DOHH2 (cell line): ENCODE measurements around the gene WHRN.
A peak's percentile ranks its signal among the peaks of the same experiment; 100 is the strongest.

ENCODE experiments used
- H3F3A ChIP-seq: fragments of 200-600 bp; sonication (generic), shearing (Covaris generic); 2 replicates; pipeline ENCODE4 v1.6.0; 2016; ENCODE audit warnings: antibody characterized with exemption, mild to moderate bottlenecking; ENCODE audit not compliant: control insufficient read depth, insufficient read depth
- H3K27ac ChIP-seq: fragments of 200-600 bp; sonication (generic); 2 replicates; pipeline ENCODE4 v1.5.1; 2014; ENCODE audit warnings: low read depth, mild to moderate bottlenecking, low read length, moderate library complexity
- H3K27me3 ChIP-seq: fragments of 200-600 bp; sonication (generic); 2 replicates; pipeline ENCODE4 v1.6.1; 2014; ENCODE audit warnings: mild to moderate bottlenecking, low read length, mixed read lengths; ENCODE audit not compliant: control insufficient read depth
- H3K36me3 ChIP-seq: fragments of 200-600 bp; sonication (generic); 2 replicates; pipeline ENCODE4 v1.6.1; 2014; ENCODE audit warnings: mild to moderate bottlenecking, low read length, moderate library complexity, mixed read lengths; ENCODE audit not compliant: control insufficient read depth
- H3K4me1 ChIP-seq: fragments of 200-600 bp; sonication (generic); 2 replicates; pipeline ENCODE4 v1.6.1; 2014; ENCODE audit warnings: mild to moderate bottlenecking, low read length, mixed read lengths; ENCODE audit not compliant: control insufficient read depth
- H3K4me2 ChIP-seq: fragments of 200-600 bp; sonication (generic); 2 replicates; pipeline ENCODE4 v1.6.0; 2014; ENCODE audit warnings: mild to moderate bottlenecking, low read length, moderate library complexity
- H3K4me3 ChIP-seq: fragments of 200-600 bp; sonication (generic); 2 replicates; pipeline ENCODE4 v1.5.1; 2014; ENCODE audit warnings: mild to moderate bottlenecking, low read length, mixed read lengths
- H3K79me2 ChIP-seq: fragments of 200-600 bp; sonication (generic); 2 replicates; pipeline ENCODE4 v1.6.1; 2014; ENCODE audit warnings: mild to moderate bottlenecking, low read length, mixed read lengths; ENCODE audit not compliant: control insufficient read depth
- H3K9me2 ChIP-seq: fragments of 200-600 bp; sonication (generic); replicated peaks from 2 replicates; pipeline ENCODE4 v1.6.1; 2014; ENCODE audit warnings: mild to moderate bottlenecking, low read length, mixed read lengths; ENCODE audit not compliant: control insufficient read depth
- H3K9me3 ChIP-seq: fragments of 200-600 bp; sonication (generic); 2 replicates; pipeline ENCODE4 v1.6.1; 2014; ENCODE audit warnings: antibody characterized with exemption, low read length, mixed read lengths; ENCODE audit not compliant: control insufficient read depth, insufficient read depth
- H4K20me1 ChIP-seq: fragments of 200-600 bp; sonication (generic); 2 replicates; pipeline ENCODE4 v1.6.0; 2014; ENCODE audit warnings: low read depth, mild to moderate bottlenecking, antibody characterized with exemption, low read length, moderate library complexity; ENCODE audit not compliant: control insufficient read depth, insufficient read depth
- EZH2phosphoT487 ChIP-seq: fragments of 200-600 bp; sonication (generic); IDR thresholded peaks from 2 replicates; pipeline ENCODE4 v1.6.1; 2017; ENCODE audit warnings: borderline replicate concordance, mild to moderate bottlenecking, antibody characterized with exemption, low read length, moderate library complexity, mixed read lengths
- TF ChIP-seq, protein P1 (sequence below): fragments of 200-600 bp; sonication (generic); IDR thresholded peaks from one replicate; pipeline ENCODE4 v1.5.1; 2014; ENCODE audit warnings: antibody characterized with exemption, mild to moderate bottlenecking, low read depth, low read length; ENCODE audit not compliant: poor library complexity, severe bottlenecking

Gene WHRN

DNA sequence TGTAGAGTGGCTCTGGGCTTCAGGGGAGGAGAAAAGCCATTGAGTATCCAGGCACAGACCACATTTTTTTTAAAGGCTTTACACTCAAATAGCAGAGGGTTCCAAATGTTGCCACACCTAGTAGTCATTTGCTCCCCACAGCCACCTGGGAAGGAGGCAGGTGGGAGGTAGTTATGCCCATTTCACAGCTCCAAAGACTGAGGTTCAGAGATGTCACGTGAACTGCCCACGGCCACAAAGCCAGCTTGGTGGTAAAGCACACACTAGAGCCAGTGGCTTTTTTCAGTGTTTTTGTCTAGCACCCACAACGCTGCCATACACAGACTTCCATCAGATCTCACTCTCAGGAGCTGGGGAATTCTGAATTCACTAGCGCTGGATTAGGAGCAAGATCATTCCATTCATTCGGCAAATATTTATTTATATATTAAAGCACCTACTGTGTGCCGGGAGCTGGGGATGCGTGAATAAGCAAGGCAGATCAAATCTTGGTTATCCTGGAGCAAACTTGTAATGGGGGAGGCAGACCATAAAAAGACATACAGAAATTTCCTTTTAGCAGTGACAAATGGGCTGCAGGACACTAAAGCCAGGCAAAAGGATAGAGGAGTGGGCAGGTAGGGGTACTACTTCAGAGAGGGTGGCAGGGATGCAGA lies 7.4 kb downstream of the WHRN start:
- Histone ChIP-seq H3K27me3 (peaks cover 43% of the 10 kb centered on the region), H3K79me2 (no peaks in the 10 kb centered on the region)
- TF ChIP-seq EZH2phosphoT487: no peak
- TF ChIP-seq, protein P1, sequence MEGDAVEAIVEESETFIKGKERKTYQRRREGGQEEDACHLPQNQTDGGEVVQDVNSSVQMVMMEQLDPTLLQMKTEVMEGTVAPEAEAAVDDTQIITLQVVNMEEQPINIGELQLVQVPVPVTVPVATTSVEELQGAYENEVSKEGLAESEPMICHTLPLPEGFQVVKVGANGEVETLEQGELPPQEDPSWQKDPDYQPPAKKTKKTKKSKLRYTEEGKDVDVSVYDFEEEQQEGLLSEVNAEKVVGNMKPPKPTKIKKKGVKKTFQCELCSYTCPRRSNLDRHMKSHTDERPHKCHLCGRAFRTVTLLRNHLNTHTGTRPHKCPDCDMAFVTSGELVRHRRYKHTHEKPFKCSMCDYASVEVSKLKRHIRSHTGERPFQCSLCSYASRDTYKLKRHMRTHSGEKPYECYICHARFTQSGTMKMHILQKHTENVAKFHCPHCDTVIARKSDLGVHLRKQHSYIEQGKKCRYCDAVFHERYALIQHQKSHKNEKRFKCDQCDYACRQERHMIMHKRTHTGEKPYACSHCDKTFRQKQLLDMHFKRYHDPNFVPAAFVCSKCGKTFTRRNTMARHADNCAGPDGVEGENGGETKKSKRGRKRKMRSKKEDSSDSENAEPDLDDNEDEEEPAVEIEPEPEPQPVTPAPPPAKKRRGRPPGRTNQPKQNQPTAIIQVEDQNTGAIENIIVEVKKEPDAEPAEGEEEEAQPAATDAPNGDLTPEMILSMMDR: no peak

DNA sequence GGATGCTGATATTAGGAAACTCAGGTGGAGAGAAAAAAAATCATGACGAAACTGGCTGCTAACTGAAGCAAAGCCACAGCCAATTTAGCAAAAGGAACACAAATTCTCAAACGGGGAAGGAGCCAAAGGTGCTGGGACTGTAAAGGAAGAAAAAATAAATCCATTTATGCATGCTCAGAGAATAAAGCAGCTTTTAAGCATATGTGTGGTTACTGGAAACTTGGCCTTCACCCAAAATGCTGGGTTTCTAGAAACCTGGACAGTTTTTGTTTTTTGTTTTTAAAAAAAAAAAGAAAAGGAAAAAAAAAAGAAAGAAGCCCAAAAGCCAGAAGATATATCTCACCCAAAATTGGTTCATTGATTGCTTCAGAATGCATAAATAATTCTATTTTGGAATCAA lies 8.0 kb downstream of the WHRN start:
- Histone ChIP-seq H3K27me3 (peaks cover 39% of the 10 kb centered on the region), H4K20me1 (no peaks in the 10 kb centered on the region), H3F3A (no peaks in the 10 kb centered on the region), H3K9me3 (no peaks in the 10 kb centered on the region), H3K4me1 (peaks cover 13% of the 10 kb centered on the region), H3K27ac (no peak overlapping the region), H3K9me2 (no peaks in the 10 kb centered on the region), H3K36me3 (no peaks in the 10 kb centered on the region), H3K4me2 (0 out of 2 replicates have a peak overlapping the region, but pooled peaks have one; percentile 0), H3K4me3 (no peak overlapping the region), H3K79me2 (no peaks in the 10 kb centered on the region)
- TF ChIP-seq EZH2phosphoT487: no peak
- TF ChIP-seq, protein P1: no peak

More for the DNA sequence above, 7.4 kb downstream of the WHRN start:
- Histone ChIP-seq H3K27ac (no peak overlapping the region), H3K9me2 (no peaks in the 10 kb centered on the region), H3K36me3 (no peaks in the 10 kb centered on the region), H3K9me3 (no peaks in the 10 kb centered on the region), H3K4me3 (no peak overlapping the region), H3K4me2 (no peak overlapping the region), H3F3A (0 out of 2 replicates have a peak, but pooled peaks cover 2% of the 10 kb centered on the region), H3K4me1 (peaks cover 17% of the 10 kb centered on the region), H4K20me1 (no peaks in the 10 kb centered on the region)

DNA sequence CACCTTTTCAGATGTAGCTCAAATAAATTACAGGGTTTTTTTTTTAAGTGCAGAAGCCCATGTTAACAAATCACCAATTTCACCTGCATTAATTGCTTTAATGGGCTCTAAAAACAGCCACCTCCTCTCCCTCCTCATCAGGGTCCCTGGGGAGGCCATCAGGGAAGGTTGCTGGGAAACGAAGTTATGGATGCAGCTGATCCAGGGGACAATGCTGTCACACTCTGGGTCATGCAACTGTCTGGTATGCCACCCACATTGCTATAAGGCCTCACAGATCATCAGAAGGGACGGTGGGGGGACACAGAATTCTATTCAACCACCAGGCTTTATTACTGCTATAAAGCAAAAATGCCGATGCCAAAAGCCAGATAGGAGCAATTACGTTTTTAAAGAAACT lies 9.3 kb downstream of the WHRN start:
- H3F3A ChIP-seq: no peaks in the 10 kb centered on the region
- no peaks in the 10 kb centered on the region for H3K79me2 ChIP-seq
- no peak overlapping the region for H3K4me2 ChIP-seq
- H3K27ac ChIP-seq: no peak overlapping the region
- TF ChIP-seq, protein P1: no peak
- no peak for TF ChIP-seq EZH2phosphoT487
- no peaks in the 10 kb centered on the region for H3K36me3 ChIP-seq
- peaks cover 13% of the 10 kb centered on the region for H3K4me1 ChIP-seq
- no peaks in the 10 kb centered on the region for H3K9me2 ChIP-seq
- no peaks in the 10 kb centered on the region for H3K9me3 ChIP-seq
- no peak overlapping the region for H3K4me3 ChIP-seq
- H3K27me3 ChIP-seq: peaks cover 37% of the 10 kb centered on the region
- no peaks in the 10 kb centered on the region for H4K20me1 ChIP-seq
